Measurements from ENCODE around the gene TEX52. TPM values are rescaled to one million over a fixed set of nuclear protein-coding genes. Genes with fewer than 3 reads are reported as not detected.
A peak's percentile ranks its signal among the peaks of the same experiment; 100 is the strongest.

TEX52 gene
- total RNA-seq, 1 donor from 2014 or later: not detected

- Histone ChIP-seq H3K36me3 (ENCODE audit: control insufficient read depth, insufficient read depth, low read length) (no peaks in the 10 kb centered on the region), H3K27me3 (ENCODE audit: control insufficient read depth, insufficient read depth, low read length) (no peaks in the 10 kb centered on the region), H3K4me3 (ENCODE audit: low read depth, low read length) (peak overlapping the region; percentile 87)
- TF ChIP-seq CTCF (IDR thresholded peaks at IDR 0.05; ENCODE audit: insufficient read depth, low read length, poor library complexity, severe bottlenecking): peak; percentile 71
- DNase-seq (ENCODE audit: low read depth): no peak
Measured at GRCh38 chr12:2813214-2814185, 43.3 kb downstream of the TEX52 start.

GRCh38 chr12:2812290-2813213 lies 44.3 kb downstream of the TEX52 start, which contains the start of gene ITFG2:
TSS of gene ITFG2 (plus strand) at chr12:2812668. CDS start at chr12:2812761, 93 bp downstream.
- peak; percentile 95 for DNase-seq (ENCODE audit: low read depth)
- Histone ChIP-seq H3K27me3 (ENCODE audit: control insufficient read depth, insufficient read depth, low read length) (no peaks in the 10 kb centered on the region), H3K4me3 (ENCODE audit: low read depth, low read length) (peak within 1 kb of the TSS; percentile 87), H3K36me3 (ENCODE audit: control insufficient read depth, insufficient read depth, low read length) (no peaks in the 10 kb centered on the region)
- no peak for TF ChIP-seq CTCF (IDR thresholded peaks at IDR 0.05; ENCODE audit: insufficient read depth, low read length, poor library complexity, severe bottlenecking)

GRCh38 chr12:2811801-2812200 lies 45.0 kb downstream of the TEX52 start:
- no peak for TF ChIP-seq CTCF (IDR thresholded peaks at IDR 0.05; ENCODE audit: insufficient read depth, low read length, poor library complexity, severe bottlenecking)
- no peaks in the 10 kb centered on the region for H3K27me3 ChIP-seq (ENCODE audit: control insufficient read depth, insufficient read depth, low read length)
- no peaks in the 10 kb centered on the region for H3K36me3 ChIP-seq (ENCODE audit: control insufficient read depth, insufficient read depth, low read length)
- H3K4me3 ChIP-seq (ENCODE audit: low read depth, low read length): peak overlapping the region; percentile 87
- DNase-seq (ENCODE audit: low read depth): no peak

GRCh38 chr12:2806700-2807099 lies 50.1 kb downstream of the TEX52 start:
- Histone ChIP-seq H3K36me3 (ENCODE audit: control insufficient read depth, insufficient read depth, low read length) (no peaks in the 10 kb centered on the region), H3K27me3 (ENCODE audit: control insufficient read depth, insufficient read depth, low read length) (no peaks in the 10 kb centered on the region), H3K4me3 (ENCODE audit: low read depth, low read length) (no peak overlapping the region)
- TF ChIP-seq CTCF (IDR thresholded peaks at IDR 0.05; ENCODE audit: insufficient read depth, low read length, poor library complexity, severe bottlenecking): no peak
- DNase-seq (ENCODE audit: low read depth): no peak

GRCh38 chr12:2805143-2805520 lies 51.7 kb downstream of the TEX52 start:
- no peak for TF ChIP-seq CTCF (IDR thresholded peaks at IDR 0.05; ENCODE audit: insufficient read depth, low read length, poor library complexity, severe bottlenecking)
- peaks cover 2% of the 10 kb centered on the region for H3K36me3 ChIP-seq (ENCODE audit: control insufficient read depth, insufficient read depth, low read length)
- H3K4me3 ChIP-seq (ENCODE audit: low read depth, low read length): no peak overlapping the region
- no peaks in the 10 kb centered on the region for H3K27me3 ChIP-seq (ENCODE audit: control insufficient read depth, insufficient read depth, low read length)
- DNase-seq (ENCODE audit: low read depth): no peak

Data from kidney epithelial cell (primary cell).